HG03442 (cell line): ENCODE results near the gene POC1B.

ENCODE experiments used
- ATAC-seq: cut with Tn5 transposase; IDR thresholded peaks from one replicate; pipeline ENCODE4 v1.9.1; 2021; ENCODE audit warnings: mild to moderate bottlenecking, moderate library complexity; ENCODE audit not compliant: unreplicated experiment

Gene POC1B

DNA sequence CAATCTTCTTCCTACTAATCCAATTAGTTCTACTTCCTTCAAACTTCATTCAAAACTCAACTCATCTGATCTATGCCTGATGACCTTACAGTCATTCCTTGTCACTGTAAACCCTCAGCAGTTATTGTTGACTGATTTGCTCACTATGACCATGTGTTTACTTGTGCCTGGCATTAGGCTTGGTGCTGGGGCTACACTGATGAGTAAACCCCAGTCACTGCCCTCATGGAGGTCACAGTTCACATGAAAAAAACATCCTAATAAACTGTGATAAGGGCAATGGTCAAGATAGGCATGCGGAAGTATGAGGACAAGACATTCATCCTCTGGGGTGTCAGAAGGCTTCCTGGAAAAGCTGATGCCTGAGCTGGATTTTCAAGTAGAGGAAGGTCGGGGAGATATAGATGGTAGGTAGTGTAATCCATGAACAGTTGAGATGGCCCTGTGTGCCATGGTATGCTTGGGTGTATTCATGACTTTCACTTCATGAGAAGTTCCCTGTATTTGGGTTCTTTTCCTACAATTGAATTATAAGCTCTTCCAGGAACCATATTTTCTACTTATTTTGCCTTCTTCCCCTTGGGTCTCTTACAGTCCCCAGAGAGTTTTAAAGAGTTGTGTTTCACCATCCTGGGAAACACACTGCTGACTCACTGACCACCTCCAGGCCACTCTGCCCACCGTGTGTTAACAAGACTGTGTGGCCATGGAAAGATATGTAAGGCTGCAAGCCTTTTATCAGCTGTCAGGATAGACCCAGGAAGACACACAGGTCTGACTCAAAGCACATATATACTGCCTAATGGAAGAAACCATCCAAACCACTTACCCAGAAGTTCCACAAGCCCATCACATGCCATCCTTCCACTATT, 134.8 kb downstream of the POC1B start:
- ATAC-seq: no peak

DNA sequence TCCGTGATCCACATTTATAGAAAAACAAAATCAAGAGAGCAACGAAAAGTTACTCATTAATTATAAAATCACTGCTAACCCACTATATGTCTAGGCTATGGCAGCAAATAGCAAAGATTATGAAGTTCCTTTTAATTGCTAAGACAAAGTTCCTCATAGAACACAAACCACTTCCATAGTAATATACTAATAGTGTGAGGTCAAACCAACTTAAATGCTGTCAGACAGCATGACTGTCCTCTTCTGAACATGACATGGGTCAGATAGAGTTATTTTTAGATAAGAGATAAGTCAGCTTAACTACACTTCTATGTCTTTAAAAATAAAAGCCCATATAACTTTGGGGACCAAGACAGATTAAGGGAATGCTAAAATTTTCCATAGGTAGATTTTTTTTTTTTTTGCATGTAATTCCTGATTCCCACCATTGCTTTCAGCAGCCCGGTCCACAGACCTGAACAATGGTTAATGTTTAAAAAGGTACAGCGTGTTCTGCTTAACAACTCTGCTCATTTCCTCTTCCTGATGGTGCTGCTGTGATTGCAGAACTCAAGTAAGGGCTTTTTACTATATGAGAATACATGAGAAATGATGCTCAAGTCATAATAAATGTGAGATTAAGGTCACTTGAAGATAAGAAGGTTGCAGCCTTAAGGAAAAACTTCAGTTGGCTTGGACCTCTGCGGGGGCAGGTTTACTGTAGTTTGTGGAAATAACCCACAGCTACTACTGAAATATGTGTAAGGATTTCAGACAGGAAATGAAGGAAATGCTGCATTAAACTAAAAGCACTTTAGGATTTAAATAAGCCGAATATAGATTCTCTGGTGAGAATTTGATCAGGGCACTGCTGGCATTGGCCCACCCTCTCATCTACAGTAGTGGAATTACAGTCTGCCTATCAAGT, 135.8 kb downstream of the POC1B start:
- ATAC-seq: no peak

DNA sequence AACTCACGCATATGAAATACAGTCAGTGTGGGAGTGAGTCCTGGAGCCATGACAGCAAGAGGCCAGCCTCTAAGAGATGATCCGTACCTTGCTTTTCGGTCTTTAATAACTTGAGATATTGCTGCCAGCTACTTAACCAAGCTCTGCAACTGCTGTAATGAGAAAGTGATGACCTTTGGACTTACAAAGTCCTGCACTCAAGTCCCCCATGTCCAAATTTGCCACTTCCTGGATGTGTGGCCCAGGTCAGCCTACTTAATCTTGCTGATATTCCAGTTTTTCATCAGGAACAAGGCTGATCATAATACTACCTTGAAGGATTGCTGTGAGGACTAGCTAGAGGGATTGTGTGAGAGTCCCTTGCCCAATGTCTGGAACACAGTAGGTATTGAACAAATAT, 139.7 kb downstream of the POC1B start:
- no peak for ATAC-seq

DNA sequence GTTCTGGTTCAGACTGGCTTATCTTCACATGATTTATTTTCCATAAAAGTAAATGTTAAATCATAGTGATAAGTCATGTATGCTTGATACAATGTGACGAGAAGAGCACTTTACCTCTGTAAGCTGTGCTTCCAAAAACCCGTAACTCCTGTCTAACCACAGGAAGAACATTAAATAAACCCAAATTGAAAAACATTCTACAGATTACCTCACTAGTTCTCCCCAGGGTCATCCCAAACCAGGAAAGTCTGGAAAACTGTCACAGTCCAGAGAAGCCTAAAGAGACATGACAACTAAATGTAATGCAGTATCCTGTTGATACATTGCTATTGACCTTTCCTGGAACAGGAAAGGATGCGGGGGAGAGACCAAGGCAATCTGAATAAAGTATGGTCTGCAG, 141.0 kb downstream of the POC1B start:
- ATAC-seq: no peak

DNA sequence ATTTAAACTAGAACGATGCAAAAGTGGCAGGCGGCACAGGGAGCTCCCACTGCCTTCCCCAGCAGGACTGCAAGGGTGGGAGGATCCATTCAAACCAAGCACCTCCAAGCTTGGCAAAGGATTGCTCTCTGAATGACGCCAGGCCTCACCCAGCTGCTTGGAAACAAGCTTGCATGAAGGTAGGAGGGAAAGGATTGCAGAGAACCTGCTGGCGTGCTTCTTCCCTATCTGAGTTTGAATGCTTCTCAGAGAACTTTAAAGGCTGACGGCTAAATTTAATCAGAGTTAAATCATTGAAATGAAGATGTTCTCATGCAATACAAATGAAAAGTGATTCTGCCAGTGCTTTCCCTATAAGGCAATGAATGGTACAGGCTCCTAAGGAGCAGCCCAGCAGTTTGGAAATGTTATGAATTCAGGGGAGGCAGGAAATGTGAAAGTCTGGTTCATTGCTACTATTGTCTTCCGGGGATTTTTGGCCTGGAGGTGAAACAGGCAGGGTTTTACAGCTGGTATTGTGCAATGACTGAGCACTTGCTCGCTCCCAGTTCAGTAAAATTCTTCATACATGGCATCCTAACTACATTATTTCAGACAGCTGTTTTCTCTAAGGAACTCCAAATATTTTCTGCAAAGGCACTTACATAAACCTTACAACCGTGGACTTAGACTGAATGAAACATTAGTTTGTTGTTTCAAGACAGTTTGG, 141.6 kb downstream of the POC1B start:
- ATAC-seq: no peak

DNA sequence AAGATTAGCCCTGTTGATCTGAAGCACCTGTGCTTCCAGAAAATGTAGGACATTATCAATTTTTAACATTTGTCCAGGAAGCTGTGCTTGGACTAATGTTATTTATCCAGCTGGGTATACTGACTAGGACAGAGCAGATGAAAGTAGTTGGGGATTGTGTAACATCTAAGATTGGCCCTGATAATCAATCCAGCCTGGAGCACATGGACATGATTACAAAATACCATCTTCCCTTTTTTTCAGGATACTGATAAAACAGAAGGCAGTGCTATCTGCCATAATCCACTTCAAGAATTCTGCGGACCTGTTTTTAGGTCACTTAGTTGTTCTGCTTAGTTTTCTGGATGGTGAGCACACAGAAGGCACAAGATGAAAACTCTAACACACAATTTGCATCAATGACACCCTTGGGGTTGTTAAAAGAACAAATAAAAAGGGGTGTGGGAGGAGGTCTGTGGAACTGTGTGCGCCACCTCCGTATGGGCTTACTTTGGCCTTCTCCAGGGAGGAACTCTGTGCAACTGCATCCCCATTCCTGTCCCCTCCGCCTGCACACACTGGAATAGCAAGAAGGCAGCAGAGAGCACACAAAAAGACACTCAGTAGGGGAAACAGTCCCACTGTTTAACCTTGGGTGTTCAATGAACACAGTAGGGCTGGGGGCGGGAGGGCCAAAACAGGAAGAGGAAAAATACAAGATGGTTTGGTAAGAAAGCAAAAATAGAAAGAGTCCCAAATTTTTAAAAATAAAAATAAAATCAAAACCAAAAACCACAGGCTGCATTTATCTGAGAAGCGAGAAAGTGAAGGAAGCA, 142.4 kb downstream of the POC1B start:
- no peak for ATAC-seq

DNA sequence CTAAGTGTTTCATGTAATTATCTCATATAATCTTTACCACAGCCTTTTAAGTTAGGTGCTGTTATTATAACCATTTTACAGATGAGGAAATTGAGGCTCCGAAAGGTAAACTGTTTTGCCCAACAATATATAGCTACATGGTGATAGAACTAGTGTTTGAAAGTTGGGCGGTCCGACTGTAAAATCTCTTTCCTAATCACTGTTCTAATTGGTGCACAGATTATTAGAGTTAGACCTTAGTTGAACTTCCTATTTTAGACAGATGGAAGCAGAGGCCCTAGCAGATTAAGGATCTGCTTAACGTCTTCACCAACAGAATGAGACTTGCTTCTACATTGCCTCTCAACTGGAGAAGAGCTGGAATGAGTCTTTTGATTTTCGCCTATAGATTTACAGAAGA, 143.5 kb downstream of the POC1B start:
- ATAC-seq: no peak

DNA sequence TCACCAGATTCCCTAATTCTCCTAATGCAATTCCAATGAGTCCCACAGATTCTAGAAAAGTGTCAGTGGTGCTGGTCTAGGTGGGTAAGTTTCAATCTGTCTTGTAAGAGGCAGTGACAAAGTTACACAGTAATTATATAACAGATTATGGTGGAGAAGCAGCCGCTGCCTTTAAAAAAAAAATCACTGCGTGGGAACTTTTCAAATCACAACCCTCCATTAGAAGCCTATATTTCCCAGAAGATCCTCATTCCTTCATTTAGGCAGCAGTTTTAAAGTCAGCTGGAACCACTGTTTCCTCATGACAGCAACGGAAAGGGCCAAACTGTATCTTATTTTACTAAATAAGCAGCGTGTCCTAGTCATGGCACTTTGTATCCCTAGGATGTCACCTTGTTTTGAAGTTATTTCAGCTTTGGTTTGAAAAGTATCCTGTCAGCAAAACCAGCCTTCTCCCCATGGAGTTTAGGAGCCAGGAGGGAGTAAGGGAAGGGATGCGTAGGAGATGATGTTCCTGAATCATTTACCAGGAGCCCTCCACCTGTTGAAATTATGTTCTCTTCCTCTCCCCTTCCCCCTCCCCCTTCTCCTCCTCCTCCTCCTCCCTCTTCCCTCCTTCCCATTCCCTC, 145.9 kb downstream of the POC1B start:
- no peak for ATAC-seq

DNA sequence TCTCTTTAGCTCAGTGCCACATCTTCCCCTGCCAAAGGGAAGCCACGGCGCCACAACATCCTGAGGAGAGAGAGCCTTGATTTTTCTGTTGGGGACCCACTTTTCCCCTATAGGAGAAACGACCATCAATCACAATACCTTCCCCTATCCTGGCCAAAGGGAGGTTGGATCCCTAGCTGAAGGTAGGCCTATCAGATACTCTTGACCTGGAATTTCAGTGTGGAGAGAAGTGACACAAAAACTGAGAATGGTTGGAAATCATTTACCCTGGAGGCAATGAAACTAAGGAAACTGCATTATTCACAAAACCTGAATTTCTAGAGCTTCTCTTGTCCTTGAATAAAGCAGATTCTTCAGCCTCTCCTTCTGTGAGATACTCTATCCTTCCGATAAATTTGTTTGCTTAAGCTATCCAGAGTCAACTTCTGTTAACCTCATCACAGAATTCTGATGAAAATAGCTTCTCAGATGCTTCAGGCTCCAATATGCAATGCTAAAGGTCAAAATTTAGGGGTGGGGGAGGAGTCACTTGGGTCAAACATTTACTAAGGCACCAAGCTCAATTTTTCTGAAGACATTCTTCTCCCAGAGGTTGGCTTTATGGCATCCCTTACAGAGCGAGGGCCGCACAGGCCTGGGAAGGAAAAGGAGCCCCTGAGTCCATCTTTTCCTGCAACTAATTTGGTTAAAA, 146.6 kb downstream of the POC1B start:
- no peak for ATAC-seq

DNA sequence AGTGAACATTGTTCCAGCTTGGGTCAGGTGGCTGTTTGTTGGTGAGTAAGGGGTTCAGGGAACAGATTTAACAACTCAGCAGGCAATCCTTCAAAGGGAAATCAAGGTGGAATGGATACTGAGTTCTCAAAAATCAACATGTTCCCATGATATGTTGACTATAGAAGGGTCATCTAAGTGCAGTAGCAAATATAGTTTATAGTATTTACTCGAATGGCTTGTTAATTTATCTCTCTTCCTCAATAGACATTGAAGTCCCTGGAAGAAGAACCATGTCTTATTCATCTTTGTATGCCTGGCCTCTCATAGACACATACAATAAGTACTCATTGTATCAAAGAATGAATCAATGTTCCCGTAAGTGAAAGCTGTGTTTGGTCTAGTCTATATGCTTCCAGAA, 149.0 kb downstream of the POC1B start:
- ATAC-seq: no peak

DNA sequence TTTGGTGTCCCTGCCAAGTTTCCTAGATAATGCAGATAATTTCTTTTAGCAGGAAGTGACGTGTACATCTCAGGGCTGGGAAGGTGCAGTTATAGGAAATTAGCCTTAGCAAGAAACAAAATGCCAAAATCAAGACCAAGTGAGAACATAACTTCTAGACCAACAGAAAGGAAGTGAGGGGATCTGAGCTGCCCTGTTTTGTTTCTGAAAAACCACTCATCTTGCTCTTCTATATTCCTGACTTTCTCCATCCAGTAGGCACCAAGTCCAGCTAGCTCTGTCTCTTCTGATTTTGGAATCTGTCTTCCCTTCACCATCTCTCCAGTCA, 149.7 kb downstream of the POC1B start:
- no peak for ATAC-seq

DNA sequence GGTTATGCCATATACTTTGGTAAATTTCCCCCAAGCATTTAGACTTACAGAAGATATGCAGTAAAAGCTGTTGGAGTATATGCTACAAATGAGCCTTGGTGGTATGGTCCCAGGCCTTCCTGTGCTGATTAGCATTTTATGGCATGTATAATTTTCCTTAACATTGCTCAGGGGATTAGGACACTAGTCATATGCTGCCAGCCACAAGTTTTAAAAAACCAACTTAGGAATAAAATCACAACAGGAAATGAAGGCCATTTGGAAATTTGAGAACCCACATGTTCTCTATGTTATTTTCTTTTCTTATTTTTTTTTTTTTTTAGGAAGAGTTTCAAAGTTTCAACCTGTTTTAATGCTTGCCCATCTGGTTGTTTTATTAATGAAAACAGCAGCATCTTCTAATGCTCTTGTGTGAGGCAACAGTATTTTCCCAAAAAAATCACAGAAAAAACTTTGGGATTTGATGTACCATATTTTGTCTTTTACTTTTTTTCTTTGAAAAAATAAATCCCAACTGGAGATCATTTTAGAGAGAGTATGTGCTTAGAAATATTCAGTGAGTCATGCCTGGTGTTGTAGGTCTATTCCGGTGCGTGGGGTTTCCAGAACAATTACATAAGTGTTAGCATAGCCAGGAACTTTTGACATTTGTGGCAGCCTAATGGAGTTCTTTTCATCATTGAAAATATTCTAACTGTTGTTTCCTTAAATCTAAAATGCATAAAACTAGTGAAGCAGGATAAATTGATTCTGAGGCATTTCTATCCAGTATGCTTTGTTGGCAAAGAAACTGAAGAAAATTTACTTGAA, 151.9 kb downstream of the POC1B start:
- no peak for ATAC-seq

DNA sequence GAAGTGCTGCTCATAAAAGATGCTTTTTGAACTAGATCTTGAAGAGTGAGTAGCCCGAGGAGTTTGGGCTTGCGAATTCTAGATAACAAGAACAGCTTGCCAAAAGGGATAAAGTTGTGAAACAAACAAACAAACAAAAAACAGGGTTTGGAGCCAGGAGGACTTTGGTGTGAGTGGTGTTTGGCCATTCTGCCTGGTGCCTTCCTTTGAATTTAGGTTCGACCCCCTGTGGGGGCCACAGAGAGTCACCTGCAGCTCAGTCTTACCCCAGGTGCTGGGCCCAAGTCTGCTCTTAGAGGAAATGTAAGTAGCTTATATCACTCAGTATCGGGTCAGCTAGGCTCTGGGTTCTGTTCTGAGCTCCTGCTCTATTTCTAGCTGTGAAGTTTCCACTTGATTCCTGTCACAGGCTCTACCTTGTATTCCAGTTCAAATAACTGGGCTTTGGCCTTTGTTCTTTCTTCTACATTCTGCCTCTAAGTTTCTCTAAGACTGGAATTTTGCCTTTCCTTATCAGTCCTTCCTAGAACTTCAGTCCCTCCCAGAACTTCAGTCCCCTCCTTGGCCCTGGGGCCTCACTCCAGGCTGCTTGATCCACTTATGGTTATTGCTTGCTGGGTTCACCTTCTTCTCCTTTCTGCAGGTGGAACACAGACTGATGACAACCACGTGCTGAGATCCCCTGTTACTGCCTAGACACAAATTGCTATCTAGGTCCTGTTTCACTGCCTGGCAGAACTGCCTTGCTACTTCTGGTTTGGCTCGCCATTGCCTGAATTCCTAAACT, 153.1 kb downstream of the POC1B start:
- ATAC-seq: no peak

DNA sequence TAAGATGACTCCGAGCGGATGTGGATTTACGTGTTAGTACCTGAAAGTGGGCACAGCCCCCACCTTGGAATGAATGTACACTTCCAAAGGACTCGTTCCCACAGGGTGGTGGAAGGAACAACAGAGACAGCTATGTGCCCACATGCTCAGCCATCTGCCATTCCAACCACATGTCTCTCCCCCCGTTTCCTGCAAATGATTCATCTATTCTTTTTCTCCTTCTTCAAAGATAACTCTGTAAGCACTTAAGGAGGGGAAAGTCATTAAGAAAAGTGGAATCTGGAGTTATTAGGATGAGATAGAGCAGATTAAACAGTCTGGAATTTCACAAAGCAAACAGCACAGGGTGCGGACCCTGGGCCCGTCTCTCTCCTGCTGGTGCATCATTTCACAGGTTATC, 155.0 kb downstream of the POC1B start:
- no peak for ATAC-seq

DNA sequence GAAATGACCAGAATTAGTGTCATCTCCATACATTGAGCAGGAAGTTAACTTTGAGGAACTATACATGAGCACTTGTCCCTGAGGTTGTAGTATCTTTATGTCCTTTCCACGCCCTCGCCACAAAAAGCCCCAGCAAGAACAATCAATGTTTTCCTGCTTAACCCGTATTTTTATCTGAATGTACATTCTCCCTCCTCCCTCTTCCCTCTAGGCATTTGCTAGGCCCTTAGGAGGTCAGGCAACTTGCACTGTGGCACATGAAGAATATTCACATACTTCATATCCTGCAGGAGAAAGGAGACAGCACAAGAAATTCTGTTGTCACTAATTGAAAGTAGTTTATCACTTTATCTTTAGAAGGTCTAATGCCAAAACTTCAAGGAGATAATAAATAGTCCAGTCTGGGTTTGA, 155.4 kb downstream of the POC1B start:
- ATAC-seq: no peak
